GM10266 (cell line): ENCODE measurements around the gene KRTCAP2.
"Not testable (repeated sequence)": the region's sequence is repeated elsewhere in the genome, so short reads cannot be mapped to it uniquely, and the experiment has no call there.

Experiments used
- DNase-seq: peaks from one replicate; pipeline ENCODE4 v3.0.0; 2012; ENCODE audit errors: extremely low spot score
- CTCF ChIP-seq: IDR thresholded peaks from 2 replicates; pipeline ENCODE4 v1.5.1; 2012; ENCODE audit warnings: mild to moderate bottlenecking, low read depth; ENCODE audit not compliant: control insufficient read depth, insufficient read depth; ENCODE audit errors: missing control alignments

KRTCAP2 gene

GRCh38 chr1:155168456-155169210 is 4.5 kb downstream of the KRTCAP2 start:
- no peak for TF ChIP-seq CTCF
- no peak for DNase-seq

GRCh38 chr1:155168105-155168445 is 5.0 kb downstream of the KRTCAP2 start:
- DNase-seq = not testable (repeated sequence)

GRCh38 chr1:155167166-155168104 is 5.7 kb downstream of the KRTCAP2 start:
- TF ChIP-seq CTCF = peak; percentile 94
- peak; percentile 80 for DNase-seq

GRCh38 chr1:155166471-155167165 is 6.5 kb downstream of the KRTCAP2 start:
- DNase-seq = no peak
- TF ChIP-seq CTCF = no peak

GRCh38 chr1:155166051-155166470 is 7.0 kb downstream of the KRTCAP2 start:
- TF ChIP-seq CTCF = no peak
- DNase-seq = no peak

- not testable (repeated sequence) for DNase-seq
These were observed 8.5 kb downstream of the KRTCAP2 start for GRCh38 chr1:155164625-155165024.

- DNase-seq = not testable (repeated sequence)
These were observed 9.3 kb downstream of the KRTCAP2 start for GRCh38 chr1:155163785-155164184.

- DNase-seq = not testable (repeated sequence)
These were observed 10.5 kb downstream of the KRTCAP2 start for GRCh38 chr1:155162631-155163030.

GRCh38 chr1:155160128-155160527 is 13.0 kb downstream of the KRTCAP2 start:
- TF ChIP-seq CTCF = no peak
- DNase-seq = no peak
